ENCODE data around the gene HDAC4. TPM values are rescaled to one million over a fixed set of nuclear protein-coding genes. Genes with fewer than 3 reads are reported as not detected.

The HDAC4 gene
- polyA plus RNA-seq, 3 donors, result 12.3 to 22.6 (median 14.5) TPM

- no peak for DNase-seq (ENCODE audit: extremely low read depth in 1 of 11, low read depth in 9 of 11, low spot score in 4 of 11)
Observed at GRCh38 chr2:239294571-239295054, 106.2 kb downstream of the HDAC4 start.

- no peak for DNase-seq (ENCODE audit: extremely low read depth in 1 of 11, low read depth in 9 of 11, low spot score in 4 of 11)
Observed at GRCh38 chr2:239293775-239294430, 106.9 kb downstream of the HDAC4 start.

GRCh38 chr2:239292959-239293774, 107.7 kb downstream of the HDAC4 start:
- peak in 3 of 11 donors; percentile 55 to 68 (median 57) for DNase-seq (ENCODE audit: extremely low read depth in 1 of 11, low read depth in 9 of 11, low spot score in 4 of 11)

- no peak for DNase-seq (ENCODE audit: extremely low read depth in 1 of 11, low read depth in 9 of 11, low spot score in 4 of 11)
Observed at GRCh38 chr2:239292531-239292930, 108.3 kb downstream of the HDAC4 start.

- DNase-seq (ENCODE audit: extremely low read depth in 1 of 11, low read depth in 9 of 11, low spot score in 4 of 11), result no peak
Observed at GRCh38 chr2:239291475-239292350, 109.1 kb downstream of the HDAC4 start.

GRCh38 chr2:239290618-239291474, 110.0 kb downstream of the HDAC4 start:
- no peak for DNase-seq (ENCODE audit: extremely low read depth in 1 of 11, low read depth in 9 of 11, low spot score in 4 of 11)

GRCh38 chr2:239289545-239289944, 111.3 kb downstream of the HDAC4 start:
- DNase-seq (ENCODE audit: extremely low read depth in 1 of 11, low read depth in 9 of 11, low spot score in 4 of 11), result no peak

- DNase-seq (ENCODE audit: extremely low read depth in 1 of 11, low read depth in 9 of 11, low spot score in 4 of 11), result no peak
Observed at GRCh38 chr2:239288951-239289511, 111.8 kb downstream of the HDAC4 start.

GRCh38 chr2:239288237-239288636, 112.6 kb downstream of the HDAC4 start:
- no peak for DNase-seq (ENCODE audit: extremely low read depth in 1 of 11, low read depth in 9 of 11, low spot score in 4 of 11)

GRCh38 chr2:239287461-239287860, 113.4 kb downstream of the HDAC4 start:
- no peak for DNase-seq (ENCODE audit: extremely low read depth in 1 of 11, low read depth in 9 of 11, low spot score in 4 of 11)

- DNase-seq (ENCODE audit: extremely low read depth in 1 of 11, low read depth in 9 of 11, low spot score in 4 of 11), result no peak
Observed at GRCh38 chr2:239286901-239287300, 113.9 kb downstream of the HDAC4 start.

- no peak for DNase-seq (ENCODE audit: extremely low read depth in 1 of 11, low read depth in 9 of 11, low spot score in 4 of 11)
Observed at GRCh38 chr2:239285932-239286230, 114.9 kb downstream of the HDAC4 start.

- no peak for DNase-seq (ENCODE audit: extremely low read depth in 1 of 11, low read depth in 9 of 11, low spot score in 4 of 11)
Observed at GRCh38 chr2:239285071-239285931, 115.5 kb downstream of the HDAC4 start.

GRCh38 chr2:239283961-239284795, 116.6 kb downstream of the HDAC4 start:
- no peak for DNase-seq (ENCODE audit: extremely low read depth in 1 of 11, low read depth in 9 of 11, low spot score in 4 of 11)

GRCh38 chr2:239283288-239283945, 117.4 kb downstream of the HDAC4 start:
- no peak for DNase-seq (ENCODE audit: extremely low read depth in 1 of 11, low read depth in 9 of 11, low spot score in 4 of 11)
